ENCODE measurements around the gene PRCP. TPM values are rescaled to one million over a fixed set of nuclear protein-coding genes. Genes with fewer than 3 reads are reported as not detected.
A peak's percentile ranks its signal among the peaks of the same experiment; 100 is the strongest.

Gene PRCP
- total RNA-seq, 1 donor from 2014 or later = 445 TPM

- peaks cover 32% of the 10 kb centered on the region for H3K4me1 Mint-ChIP-seq (ENCODE audit: unreplicated experiment)
- no peak overlapping the region for H3K4me3 Mint-ChIP-seq (ENCODE audit: unreplicated experiment)
- no peak overlapping the region for H3K27ac Mint-ChIP-seq (ENCODE audit: unreplicated experiment)
- peak; percentile 56 for TF ChIP-seq CTCF (IDR thresholded peaks at IDR 0.05; ENCODE audit: unreplicated experiment)
- H3K36me3 Mint-ChIP-seq (ENCODE audit: low read depth, unreplicated experiment) = no peaks in the 10 kb centered on the region
- H3K9me3 Mint-ChIP-seq (ENCODE audit: unreplicated experiment) = no peaks in the 10 kb centered on the region
- no peaks in the 10 kb centered on the region for H3K27me3 Mint-ChIP-seq (ENCODE audit: unreplicated experiment)
- peak; percentile 46 for DNase-seq (ENCODE audit: low spot score)
Measured at GRCh38 chr11:82864268-82864667, 36.0 kb downstream of the PRCP start.

GRCh38 chr11:82863209-82863608 lies 37.0 kb downstream of the PRCP start:
- TF ChIP-seq CTCF (IDR thresholded peaks at IDR 0.05; ENCODE audit: unreplicated experiment) = no peak
- H3K9me3 Mint-ChIP-seq (ENCODE audit: unreplicated experiment) = no peaks in the 10 kb centered on the region
- H3K27me3 Mint-ChIP-seq (ENCODE audit: unreplicated experiment) = no peaks in the 10 kb centered on the region
- H3K27ac Mint-ChIP-seq (ENCODE audit: unreplicated experiment) = no peak overlapping the region
- peaks cover 28% of the 10 kb centered on the region for H3K4me1 Mint-ChIP-seq (ENCODE audit: unreplicated experiment)
- H3K36me3 Mint-ChIP-seq (ENCODE audit: low read depth, unreplicated experiment) = peaks cover 4% of the 10 kb centered on the region
- DNase-seq (ENCODE audit: low spot score) = no peak
- no peak overlapping the region for H3K4me3 Mint-ChIP-seq (ENCODE audit: unreplicated experiment)

DNA sequence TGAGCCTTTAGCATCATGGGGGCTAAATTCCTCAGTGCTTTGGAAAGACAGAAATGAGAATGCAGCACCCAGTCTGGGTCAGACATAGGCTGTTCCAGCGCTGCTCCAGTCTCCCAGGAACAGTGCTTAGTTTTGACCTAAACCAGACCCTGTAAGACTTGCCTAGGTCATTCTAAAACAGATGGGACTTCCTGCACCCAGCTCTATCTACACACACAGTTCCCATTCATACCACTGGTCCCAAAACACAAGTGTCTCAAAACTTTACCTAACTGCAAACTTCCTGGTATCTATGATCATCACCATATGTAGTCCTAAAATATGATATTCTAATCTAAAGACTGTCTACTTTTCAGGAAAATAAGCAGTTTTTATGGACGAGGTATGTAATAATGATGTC lies 37.9 kb downstream of the PRCP start:
- no peak overlapping the region for H3K4me3 Mint-ChIP-seq (ENCODE audit: unreplicated experiment)
- no peak overlapping the region for H3K27ac Mint-ChIP-seq (ENCODE audit: unreplicated experiment)

DNA sequence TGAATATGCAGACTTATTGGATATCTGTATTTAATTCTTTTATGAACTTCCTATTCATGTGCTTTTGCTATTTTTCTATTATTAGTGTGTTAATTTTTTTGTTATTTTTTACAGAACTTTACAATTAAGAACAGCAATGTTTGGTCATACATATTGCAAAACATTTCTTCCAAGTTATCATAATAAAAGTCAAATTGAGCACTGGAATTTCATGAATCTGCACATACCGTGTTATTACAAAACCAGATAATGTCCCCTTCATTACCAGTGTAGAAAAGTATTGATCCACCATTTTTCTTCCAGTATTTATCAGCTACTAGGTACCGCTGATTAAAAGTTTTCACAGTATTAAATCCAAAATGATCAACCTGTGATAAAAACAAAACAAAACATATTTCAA lies 40.5 kb downstream of the PRCP start:
- Mint-ChIP-seq H3K4me1 (ENCODE audit: unreplicated experiment) (peaks cover 15% of the 10 kb centered on the region), H3K9me3 (ENCODE audit: unreplicated experiment) (no peaks in the 10 kb centered on the region), H3K4me3 (ENCODE audit: unreplicated experiment) (no peak overlapping the region), H3K27ac (ENCODE audit: unreplicated experiment) (no peak overlapping the region), H3K36me3 (ENCODE audit: low read depth, unreplicated experiment) (peaks cover 19% of the 10 kb centered on the region), H3K27me3 (ENCODE audit: unreplicated experiment) (no peaks in the 10 kb centered on the region)
- DNase-seq (ENCODE audit: low spot score) = no peak
- no peak for TF ChIP-seq CTCF (IDR thresholded peaks at IDR 0.05; ENCODE audit: unreplicated experiment)

More for the DNA sequence above, 37.9 kb downstream of the PRCP start:
- TF ChIP-seq CTCF (IDR thresholded peaks at IDR 0.05; ENCODE audit: unreplicated experiment) = no peak
- no peak for DNase-seq (ENCODE audit: low spot score)
- H3K9me3 Mint-ChIP-seq (ENCODE audit: unreplicated experiment) = no peaks in the 10 kb centered on the region
- peaks cover 12% of the 10 kb centered on the region for H3K36me3 Mint-ChIP-seq (ENCODE audit: low read depth, unreplicated experiment)
- H3K27me3 Mint-ChIP-seq (ENCODE audit: unreplicated experiment) = no peaks in the 10 kb centered on the region
- H3K4me1 Mint-ChIP-seq (ENCODE audit: unreplicated experiment) = peaks cover 24% of the 10 kb centered on the region

DNA sequence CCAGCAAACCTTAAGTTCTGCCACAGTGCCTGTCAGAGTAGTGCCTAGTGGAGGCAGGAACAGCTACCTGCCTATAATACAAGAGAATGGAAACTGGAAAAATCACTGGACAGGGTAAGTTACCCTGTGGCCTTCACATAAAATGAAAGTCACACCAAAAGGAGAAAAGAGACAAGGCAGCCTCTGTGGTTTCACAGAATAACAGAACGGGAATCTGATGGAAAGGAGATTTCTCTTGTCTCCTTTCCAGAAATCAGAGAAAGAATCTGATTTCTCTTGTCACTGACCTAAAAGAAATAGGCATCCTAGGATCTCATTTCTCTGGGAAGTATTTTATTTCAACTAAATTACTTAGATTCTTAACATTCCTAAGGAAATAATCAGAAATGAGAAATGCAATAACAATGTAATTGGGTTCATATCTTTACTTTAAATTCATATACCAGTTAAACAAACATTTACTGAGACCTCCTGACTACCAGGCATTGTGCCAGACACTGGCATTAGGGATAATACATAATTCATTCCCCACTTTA lies 41.6 kb downstream of the PRCP start:
- no peak overlapping the region for H3K27ac Mint-ChIP-seq (ENCODE audit: unreplicated experiment)
- no peaks in the 10 kb centered on the region for H3K9me3 Mint-ChIP-seq (ENCODE audit: unreplicated experiment)
- DNase-seq (ENCODE audit: low spot score) = no peak

More for the DNA sequence above, 41.6 kb downstream of the PRCP start:
- Mint-ChIP-seq H3K4me1 (ENCODE audit: unreplicated experiment) (peaks cover 17% of the 10 kb centered on the region), H3K4me3 (ENCODE audit: unreplicated experiment) (no peak overlapping the region), H3K27me3 (ENCODE audit: unreplicated experiment) (no peaks in the 10 kb centered on the region), H3K36me3 (ENCODE audit: low read depth, unreplicated experiment) (peaks cover 19% of the 10 kb centered on the region)
- no peak for TF ChIP-seq CTCF (IDR thresholded peaks at IDR 0.05; ENCODE audit: unreplicated experiment)
